ENCODE results near the gene JARID2. TPM values are rescaled to one million over a fixed set of nuclear protein-coding genes. Genes with fewer than 3 reads are reported as not detected.

JARID2 gene
- total RNA-seq, 4 donors from 2014 or later = 11.6 to 22.5 (median 16.4) TPM

DNA sequence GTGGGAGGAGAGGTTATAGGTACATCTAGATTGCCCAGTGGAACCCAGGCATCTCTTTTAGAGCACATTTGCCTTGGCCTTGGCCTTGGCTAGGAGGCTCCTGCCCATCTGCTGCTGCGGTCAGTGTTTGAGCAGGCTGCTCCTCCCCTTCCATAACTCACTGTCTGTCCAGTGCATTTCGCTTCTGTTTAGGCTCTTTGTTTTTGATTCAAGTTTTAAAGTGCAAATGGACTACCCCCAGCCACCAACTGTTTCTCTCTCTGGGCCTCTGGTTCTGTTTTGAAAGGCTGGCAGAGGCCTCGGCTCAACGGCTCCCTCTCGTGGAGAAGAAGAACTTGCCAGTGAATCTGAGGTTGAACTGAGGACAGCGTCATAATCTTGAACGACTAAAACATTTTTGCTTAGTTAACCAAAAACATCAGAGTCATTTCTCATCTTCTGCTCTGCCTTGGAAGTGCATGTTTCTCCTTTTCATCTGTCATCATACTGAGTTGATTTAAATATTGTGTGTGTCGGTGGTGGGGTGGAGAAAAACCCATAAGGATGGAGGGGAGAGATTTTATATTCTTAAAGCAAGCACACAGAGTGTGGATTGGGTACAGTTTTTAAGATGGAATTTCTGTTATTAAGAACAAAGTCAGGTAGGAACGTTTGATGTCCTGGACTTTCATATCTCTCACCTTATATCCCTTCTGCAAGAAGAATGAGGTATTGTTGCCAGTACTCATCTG lies 245.6 kb downstream of the JARID2 start:
- in situ Hi-C loops (cut with MboI; ENCODE audit: low sequenced_read_pairs in 4 of 4) (loop anchor here in 2 of 4 donors (5.0 to 25.0 kb wide), 4 partner anchors 229 to 1279 kb away; no protein-coding TSS in a partner anchor), intact Hi-C loops (cut with DNase I; ENCODE audit: low total_unique reads) (loop anchor here (2.0 to 10.0 kb wide), 4 partner anchors 49 to 1279 kb away; partner anchors contain the start of gene JARID2)
- peak; percentile 59 to 77 for DNase-seq
- TF ChIP-seq CTCF (IDR thresholded peaks at IDR 0.05 in 4 of 5, conservative IDR thresholded peaks at IDR 0.05 in 1 of 5) (peak; percentile 86 to 94 (median 93)), POLR2A (IDR thresholded peaks at IDR 0.05) (no peak)
- ATAC-seq = peak; percentile 42 to 56
- Histone ChIP-seq H3K4me3 (no peak overlapping the region), H3K9me3 (no peaks in the 10 kb centered on the region), H3K27ac (peak overlapping the region; percentile 55 to 73 (median 69)), H3K4me1 (peaks cover 38 to 45% of the 10 kb centered on the region in 2 donors), H3K36me3 (peaks cover 0 to 26% of the 10 kb centered on the region in 2 donors), H3K27me3 (no peaks in the 10 kb centered on the region)

GRCh38 chr6:15491986-15492269 lies 246.1 kb downstream of the JARID2 start:
- Histone ChIP-seq H3K4me1 (peaks cover 38 to 45% of the 10 kb centered on the region in 2 donors), H3K36me3 (peaks cover 0 to 31% of the 10 kb centered on the region in 2 donors), H3K9me3 (no peaks in the 10 kb centered on the region), H3K27me3 (no peaks in the 10 kb centered on the region), H3K27ac (peak overlapping the region; percentile 35 to 73 (median 62)), H3K4me3 (no peak overlapping the region)
- intact Hi-C loops (cut with DNase I; ENCODE audit: low total_unique reads) (loop anchor here (2.0 to 10.0 kb wide), 4 partner anchors 49 to 1280 kb away; partner anchors contain the start of gene JARID2), in situ Hi-C loops (cut with MboI; ENCODE audit: low sequenced_read_pairs in 4 of 4) (loop anchor here in 2 of 4 donors (5.0 to 25.0 kb wide), 4 partner anchors 230 to 1280 kb away; no protein-coding TSS in a partner anchor)
- no peak for ATAC-seq
- TF ChIP-seq CTCF (IDR thresholded peaks at IDR 0.05 in 4 of 5, conservative IDR thresholded peaks at IDR 0.05 in 1 of 5) = no peak
- DNase-seq = no peak

GRCh38 chr6:15493437-15494168 lies 247.7 kb downstream of the JARID2 start:
- no peak for ATAC-seq
- H3K27ac ChIP-seq = peak overlapping the region in 3 of 4 donors; percentile 3 to 89 (median 87)
- peaks cover 38 to 45% of the 10 kb centered on the region in 2 donors for H3K4me1 ChIP-seq
- H3K36me3 ChIP-seq = peaks cover 0 to 19% of the 10 kb centered on the region in 2 donors
- no peak overlapping the region for H3K4me3 ChIP-seq
- in situ Hi-C loops (cut with MboI; ENCODE audit: low sequenced_read_pairs in 4 of 4) = loop anchor here in 2 of 4 donors (5.0 to 25.0 kb wide), 4 partner anchors 231 to 1281 kb away; no protein-coding TSS in a partner anchor
- intact Hi-C loops (cut with DNase I; ENCODE audit: low total_unique reads) = loop anchor here (5.0 to 10.0 kb wide), 3 partner anchors 246 to 1281 kb away; partner anchors contain the start of gene JARID2
- no peaks in the 10 kb centered on the region for H3K9me3 ChIP-seq
- DNase-seq = no peak
- TF ChIP-seq CTCF (IDR thresholded peaks at IDR 0.05 in 4 of 5, conservative IDR thresholded peaks at IDR 0.05 in 1 of 5) = no peak
- TF ChIP-seq POLR2A (IDR thresholded peaks at IDR 0.05) = no peak
- no peaks in the 10 kb centered on the region for H3K27me3 ChIP-seq

GRCh38 chr6:15495375-15495901 lies 249.6 kb downstream of the JARID2 start:
- TF ChIP-seq CTCF (IDR thresholded peaks at IDR 0.05 in 4 of 5, conservative IDR thresholded peaks at IDR 0.05 in 1 of 5) (peak in 1 of 5 experiments; percentile 28), POLR2A (IDR thresholded peaks at IDR 0.05) (peak; percentile 50 to 78)
- H3K36me3 ChIP-seq = peaks cover 0 to 11% of the 10 kb centered on the region in 2 donors
- no peak overlapping the region for H3K4me3 ChIP-seq
- H3K9me3 ChIP-seq = no peaks in the 10 kb centered on the region
- ATAC-seq (peak; percentile 96 to 97), DNase-seq (peak; percentile 92 to 95)
- in situ Hi-C loops (cut with MboI; ENCODE audit: low sequenced_read_pairs in 4 of 4) (loop anchor here in 2 of 4 donors (25.0 kb wide), 3 partner anchors 233 to 1283 kb away; no protein-coding TSS in a partner anchor), intact Hi-C loops (cut with DNase I; ENCODE audit: low total_unique reads) (loop anchor here (5.0 to 10.0 kb wide), 2 partner anchors 431 to 608 kb away; no protein-coding TSS in a partner anchor)
- peaks cover 30 to 34% of the 10 kb centered on the region in 2 donors for H3K4me1 ChIP-seq
- no peaks in the 10 kb centered on the region for H3K27me3 ChIP-seq
- peak overlapping the region; percentile 78 to 89 (median 86) for H3K27ac ChIP-seq

Data from gastrocnemius medialis (tissue), 4 donors.